HepG2 (cell line): ENCODE measurements around the gene PCYOX1L. TPM values are rescaled to one million over a fixed set of nuclear protein-coding genes. Genes with fewer than 3 reads are reported as not detected.

ENCODE experiments used
- ARID5B ChIP-seq: IDR thresholded peaks from 2 replicates; pipeline ENCODE4 v1.4.0; 2020; ENCODE audit warnings: mild to moderate bottlenecking, missing genetic modification reagents
- BHLHE40 ChIP-seq: IDR thresholded peaks from 2 replicates; pipeline ENCODE4 v1.6.1; 2011; ENCODE audit warnings: low read length, improper control_type of control experiment
- DBP ChIP-seq: sonication (generic); formaldehyde crosslinking; IDR thresholded peaks from 2 replicates; pipeline ENCODE4 v1.4.0; 2020; ENCODE audit warnings: missing genetic modification reagents; ENCODE audit errors: not compliant biosample characterization
- HDAC2 ChIP-seq: sonication (generic); formaldehyde crosslinking; IDR thresholded peaks from 2 replicates; pipeline ENCODE4 v1.4.0; 2020; ENCODE audit warnings: missing genetic modification reagents
- HMG20A ChIP-seq: IDR thresholded peaks from 2 replicates; pipeline ENCODE4 v1.6.1; 2016; ENCODE audit warnings: borderline replicate concordance
- HNRNPLL ChIP-seq: fragments of 200-400 bp; formaldehyde crosslinking; IDR thresholded peaks from 2 replicates; pipeline ENCODE4 v1.6.1; 2017; ENCODE audit warnings: mild to moderate bottlenecking, low read depth, low read length; ENCODE audit not compliant: poor library complexity, severe bottlenecking
- MAFG ChIP-seq: sonication (generic); formaldehyde crosslinking; IDR thresholded peaks from 2 replicates; pipeline ENCODE4 v1.5.1; 2020; ENCODE audit warnings: mild to moderate bottlenecking, missing genetic modification reagents
- PHF5A ChIP-seq: IDR thresholded peaks from one replicate; pipeline ENCODE4 v1.6.1; 2018; ENCODE audit warnings: low read depth, missing genetic modification reagents; ENCODE audit not compliant: unreplicated experiment
- PITX1 ChIP-seq: sonication (generic); formaldehyde crosslinking; IDR thresholded peaks from 2 replicates; pipeline ENCODE4 v1.5.1; 2020; ENCODE audit warnings: mild to moderate bottlenecking, missing genetic modification reagents
- REXO4 ChIP-seq: sonication (generic); formaldehyde crosslinking; IDR thresholded peaks from 2 replicates; pipeline ENCODE4 v1.8.0; 2022; ENCODE audit warnings: missing genetic modification reagents, mild to moderate bottlenecking, borderline replicate concordance
- SALL1 ChIP-seq: sonication (generic); formaldehyde crosslinking; IDR thresholded peaks from 2 replicates; pipeline ENCODE4 v1.8.0; 2022; ENCODE audit warnings: mild to moderate bottlenecking, missing genetic modification reagents
- THAP11 ChIP-seq: IDR thresholded peaks from 2 replicates; pipeline ENCODE4 v1.6.1; 2016; ENCODE audit warnings: missing biosample characterization, missing genetic modification reagents
- THRA ChIP-seq: sonication (generic); formaldehyde crosslinking; IDR thresholded peaks from 2 replicates; pipeline ENCODE4 v1.4.0; 2020; ENCODE audit warnings: missing genetic modification reagents, borderline replicate concordance
- TRIM24 ChIP-seq: sonication (generic); formaldehyde crosslinking; IDR thresholded peaks from 2 replicates; pipeline ENCODE4 v1.8.0; 2022; ENCODE audit warnings: mild to moderate bottlenecking, missing genetic modification reagents
- ZHX1 ChIP-seq: sonication (generic); formaldehyde crosslinking; IDR thresholded peaks from 2 replicates; pipeline ENCODE4 v1.8.1; 2022; ENCODE audit warnings: low read depth, mild to moderate bottlenecking, missing genetic modification reagents
- ZNF264 ChIP-seq: sonication (generic); formaldehyde crosslinking; IDR thresholded peaks from 2 replicates; pipeline ENCODE4 v1.4.0; 2020; ENCODE audit warnings: missing genetic modification reagents
- ZNF274 ChIP-seq: sonication (generic); formaldehyde crosslinking; IDR thresholded peaks from 2 replicates; pipeline ENCODE4 v1.5.1; 2020; ENCODE audit warnings: mild to moderate bottlenecking, missing genetic modification reagents
- ZNF296 ChIP-seq: sonication (generic); formaldehyde crosslinking; conservative IDR thresholded peaks from 2 replicates; pipeline ENCODE4 v1.5.0; 2020; ENCODE audit warnings: mild to moderate bottlenecking, missing genetic modification reagents
- ZNF33B ChIP-seq: sonication (generic); formaldehyde crosslinking; IDR thresholded peaks from 2 replicates; pipeline ENCODE4 v1.5.1; 2020; ENCODE audit warnings: mild to moderate bottlenecking, missing genetic modification reagents
- ZNF510 ChIP-seq: sonication (generic); formaldehyde crosslinking; IDR thresholded peaks from 2 replicates; pipeline ENCODE4 v1.4.0; 2020; ENCODE audit warnings: low read depth, mild to moderate bottlenecking, missing genetic modification reagents
- ZNF550 ChIP-seq: sonication (generic); formaldehyde crosslinking; IDR thresholded peaks from 2 replicates; pipeline ENCODE4 v1.4.0; 2020; ENCODE audit warnings: mild to moderate bottlenecking, missing genetic modification reagents, borderline replicate concordance
- ZNF772 ChIP-seq: sonication (generic); formaldehyde crosslinking; IDR thresholded peaks from 2 replicates; pipeline ENCODE4 v1.5.0; 2020; ENCODE audit warnings: mild to moderate bottlenecking, missing genetic modification reagents
- polyA plus RNA-seq, 8 experiments: library from polyadenylated mRNA; depleted of rRNA in 3 of 8; stranded (reverse) in 7 of 8; unstranded in 1 of 8; fragments of >200 nt; fragmentation: Illumina TruSeq in 4 of 8; extraction: Trizol in 4 of 8; gene quantifications; 2 replicates each; pipeline versions ENCODE4 v1.2.1 to v1.2.3, GENCODE V29; 2011 to 2016; ENCODE audit warnings: low read depth in 4 of 8, missing spikeins in 1 of 8, mixed read lengths in 1 of 8; ENCODE audit not compliant: insufficient read depth in 1 of 8
- total RNA-seq, 5 experiments: library from RNA; depleted of rRNA; stranded (reverse); fragments of >200 nt; fragmentation: Illumina TruSeq; extraction: Trizol; gene quantifications; 2 replicates each; pipeline ENCODE4 v1.2.3, GENCODE V29; 2016; ENCODE audit warnings: low read depth in 1 of 5

Gene PCYOX1L
- total and polyA plus RNA-seq, 2 of the 13 experiments (the other 11 are each of a cell fraction or from before 2014, with no cell fraction given), result 1.00 to 3.7 TPM

- TF ChIP-seq ZNF274 (no peak), ZNF510 (CRISPR knock-in tag) (no peak), SALL1 (CRISPR knock-in tag) (peak; percentile 76), THRA (CRISPR knock-in tag) (peak; percentile 88), REXO4 (CRISPR knock-in tag) (no peak), ZNF33B (CRISPR knock-in tag) (no peak), BHLHE40 (no peak), ARID5B (peak; percentile 59), ZNF772 (CRISPR knock-in tag) (peak; percentile 53; the same call in 1 of the 2 replicates), HMG20A (CRISPR knock-in tag) (peak; percentile 45; the same call in 1 of the 2 replicates), TRIM24 (no peak), DBP (CRISPR knock-in tag) (no peak), ZNF550 (CRISPR knock-in tag) (no peak), MAFG (CRISPR knock-in tag) (no peak), THAP11 (CRISPR knock-in tag) (0 out of 2 replicates have a peak, but pooled peaks have one; percentile 29), ZNF264 (no peak), PITX1 (CRISPR knock-in tag) (peak; percentile 55; the same call in 1 of the 2 replicates), ZHX1 (CRISPR knock-in tag) (no peak), HNRNPLL (no peak), HDAC2 (CRISPR knock-in tag) (0 out of 2 replicates have a peak, but pooled peaks have one; percentile 34), PHF5A (CRISPR knock-in tag) (no peak), ZNF296 (CRISPR knock-in tag) (no peak)
These were observed 37.0 kb upstream of the PCYOX1L start (continued) for GRCh38 chr5:149320791-149321330.
